Right atrium auricular region (tissue), 2 donors: Measurements from ENCODE around the gene TMEM150B. TPM values are rescaled to one million over a fixed set of nuclear protein-coding genes. Genes with fewer than 3 reads are reported as not detected.

ENCODE experiments used
- DNase-seq: peaks from one replicate; pipeline ENCODE4 v3.0.0-alpha.2; 2019; ENCODE audit warnings: low spot score
- H3K27ac ChIP-seq, 2 donors: fragments of 200-600 bp; sonication (generic); 1 replicate in 1 of 2; 2 replicates in 1 of 2; pipeline ENCODE4 v1.5.1; 2016 to 2019
- H3K27me3 ChIP-seq, 2 donors: fragments of 200-600 bp; sonication (generic); one replicate each; pipeline versions ENCODE4 v1.5.1 to v1.6.0; 2017 to 2019
- H3K36me3 ChIP-seq: fragments of 200-600 bp; sonication (generic); one replicate; pipeline ENCODE4 v1.5.1; 2016
- H3K4me1 ChIP-seq, 2 donors: fragments of 200-600 bp; sonication (generic); one replicate each; pipeline versions ENCODE4 v1.5.1 to v1.6.0; 2017 to 2019
- H3K4me3 ChIP-seq, 2 donors: fragments of 200-600 bp; sonication (generic); 1 replicate in 1 of 2; 2 replicates in 1 of 2; pipeline ENCODE4 v1.5.1; 2017 to 2019; ENCODE audit warnings: mild to moderate bottlenecking in 1 of 2, moderate library complexity in 1 of 2
- H3K9me3 ChIP-seq, 2 donors: fragments of 200-600 bp; sonication (generic); one replicate each; pipeline ENCODE4 v1.5.1; 2019
- CTCF ChIP-seq, 2 donors: fragments of 200-600 bp; sonication (generic); IDR thresholded peaks; one replicate each; pipeline ENCODE4 v1.5.1; 2019; ENCODE audit warnings: antibody characterized with exemption in 2 of 2
- total RNA-seq, 2 donors: library from RNA; depleted of rRNA; stranded (reverse); fragments of >200 nt; gene quantifications; one replicate each; pipeline ENCODE4 v1.1.0, GENCODE V29; 2016

Gene TMEM150B
- total RNA-seq, 2 donors from 2014 or later: 3.3 TPM; not detected in 1

- TF ChIP-seq CTCF (IDR thresholded peaks at IDR 0.05): no peak
- Histone ChIP-seq H3K36me3 (peaks cover 10% of the 10 kb centered on the region), H3K27me3 (no peaks in the 10 kb centered on the region), H3K9me3 (no peaks in the 10 kb centered on the region), H3K4me3 (no peak overlapping the region), H3K27ac (no peak overlapping the region), H3K4me1 (peaks cover 0 to 35% of the 10 kb centered on the region in 2 donors)
- no peak for DNase-seq
Measured at GRCh38 chr19:55341595-55342531, 16.7 kb upstream of the TMEM150B start.

GRCh38 chr19:55341171-55341588 is 16.0 kb upstream of the TMEM150B start:
- Histone ChIP-seq H3K9me3 (no peaks in the 10 kb centered on the region), H3K4me3 (peak overlapping the region; percentile 68 to 81), H3K27ac (peak overlapping the region; percentile 88 to 95), H3K4me1 (peaks cover 0 to 34% of the 10 kb centered on the region in 2 donors), H3K27me3 (no peaks in the 10 kb centered on the region), H3K36me3 (peaks cover 10% of the 10 kb centered on the region)
- no peak for TF ChIP-seq CTCF (IDR thresholded peaks at IDR 0.05)
- peak; percentile 64 for DNase-seq

GRCh38 chr19:55340784-55341147 is 15.6 kb upstream of the TMEM150B start:
- peak overlapping the region; percentile 88 to 95 for H3K27ac ChIP-seq

GRCh38 chr19:55339889-55340783 is 15.0 kb upstream of the TMEM150B start:
- Histone ChIP-seq H3K36me3 (peaks cover 10% of the 10 kb centered on the region), H3K4me1 (peaks cover 0 to 26% of the 10 kb centered on the region in 2 donors), H3K4me3 (peak overlapping the region; percentile 68 to 81), H3K9me3 (no peaks in the 10 kb centered on the region), H3K27ac (peak overlapping the region; percentile 88 to 95), H3K27me3 (no peaks in the 10 kb centered on the region)
- DNase-seq: no peak
- no peak for TF ChIP-seq CTCF (IDR thresholded peaks at IDR 0.05)

More at GRCh38 chr19:55340784-55341147, 15.6 kb upstream of the TMEM150B start:
- no peaks in the 10 kb centered on the region for H3K9me3 ChIP-seq
- TF ChIP-seq CTCF (IDR thresholded peaks at IDR 0.05): peak in 1 of 2 donors; percentile 25
- no peaks in the 10 kb centered on the region for H3K27me3 ChIP-seq
- DNase-seq: no peak
- H3K36me3 ChIP-seq: peaks cover 10% of the 10 kb centered on the region
- H3K4me3 ChIP-seq: peak overlapping the region; percentile 68 to 81
- H3K4me1 ChIP-seq: peaks cover 0 to 30% of the 10 kb centered on the region in 2 donors

- peaks cover 0 to 26% of the 10 kb centered on the region in 2 donors for H3K4me1 ChIP-seq
- peak in 1 of 2 donors; percentile 21 for TF ChIP-seq CTCF (IDR thresholded peaks at IDR 0.05)
- peak within 1 kb of the TSS; percentile 68 to 81 for H3K4me3 ChIP-seq
- H3K27me3 ChIP-seq: no peaks in the 10 kb centered on the region
- peak within 1 kb of the TSS; percentile 94 to 95 for H3K27ac ChIP-seq
- peak; percentile 100 for DNase-seq
- H3K36me3 ChIP-seq: peaks cover 10% of the 10 kb centered on the region
- no peaks in the 10 kb centered on the region for H3K9me3 ChIP-seq
Measured at GRCh38 chr19:55339105-55339888, 14.2 kb upstream of the TMEM150B start, which contains the start of gene KMT5C. Gene KMT5C (plus strand): TSS chr19:55339876. CDS start chr19:55341937, 2,061 bp downstream.
